ENCODE results near the gene PKIG.
"Not testable (repeated sequence)": the region's sequence is repeated elsewhere in the genome, so short reads cannot be mapped to it uniquely, and the experiment has no call there.

PKIG gene

GRCh38 chr20:44584162-44584561 lies 1.8 kb downstream of the PKIG start:
- Histone ChIP-seq H3K4me1 (peaks cover 0 to 89% (median 57%) of the 10 kb centered on the region in 4 donors), H3K36me3 (no peaks in the 10 kb centered on the region), H3K27ac (peak overlapping the region; percentile 79 to 83), H3K27me3 (no peaks in the 10 kb centered on the region), H3K9me3 (no peaks in the 10 kb centered on the region), H3K4me3 (peak overlapping the region; percentile 44 to 47)
- no peak for DNase-seq
- intact Hi-C loops (cut with DNase I; ENCODE audit: low total_unique reads) = no loop called here
- TF ChIP-seq CTCF (IDR thresholded peaks at IDR 0.05) = no peak

GRCh38 chr20:44585057-44585963 lies 2.9 kb downstream of the PKIG start:
- H3K27me3 ChIP-seq = no peaks in the 10 kb centered on the region
- DNase-seq = no peak
- peak overlapping the region; percentile 79 to 83 for H3K27ac ChIP-seq
- H3K4me3 ChIP-seq = peak overlapping the region; percentile 44 to 47
- intact Hi-C loops (cut with DNase I; ENCODE audit: low total_unique reads) = no loop called here
- no peak for TF ChIP-seq CTCF (IDR thresholded peaks at IDR 0.05)
- H3K36me3 ChIP-seq = peaks cover 0 to 4% (median 3%) of the 10 kb centered on the region in 3 donors
- H3K9me3 ChIP-seq = no peaks in the 10 kb centered on the region
- peaks cover 0 to 89% (median 56%) of the 10 kb centered on the region in 4 donors for H3K4me1 ChIP-seq

GRCh38 chr20:44586289-44586911 lies 4.0 kb downstream of the PKIG start:
- H3K9me3 ChIP-seq = no peaks in the 10 kb centered on the region
- peaks cover 10 to 14% (median 13%) of the 10 kb centered on the region in 3 donors for H3K36me3 ChIP-seq
- H3K27ac ChIP-seq = peak overlapping the region; percentile 79 to 83
- H3K27me3 ChIP-seq = no peaks in the 10 kb centered on the region
- intact Hi-C loops (cut with DNase I; ENCODE audit: low total_unique reads) = no loop called here
- TF ChIP-seq CTCF (IDR thresholded peaks at IDR 0.05) = no peak
- peak overlapping the region in 1 of 2 donors; percentile 20 for H3K4me3 ChIP-seq
- peaks cover 0 to 80% (median 47%) of the 10 kb centered on the region in 4 donors for H3K4me1 ChIP-seq
- no peak for DNase-seq

- intact Hi-C loops (cut with DNase I; ENCODE audit: low total_unique reads) = no loop called here
- Histone ChIP-seq H3K27ac (peak overlapping the region; percentile 79 to 83), H3K4me1 (peaks cover 0 to 72% (median 39%) of the 10 kb centered on the region in 4 donors), H3K4me3 (peak overlapping the region; percentile 14 to 20), H3K36me3 (peaks cover 19 to 23% (median 19%) of the 10 kb centered on the region in 3 donors), H3K27me3 (no peaks in the 10 kb centered on the region), H3K9me3 (no peaks in the 10 kb centered on the region)
- DNase-seq = no peak
- no peak for TF ChIP-seq CTCF (IDR thresholded peaks at IDR 0.05)
Measured at GRCh38 chr20:44587035-44587980, 4.9 kb downstream of the PKIG start.

- peaks cover 0 to 78% (median 39%) of the 10 kb centered on the region in 4 donors for H3K4me1 ChIP-seq
- not testable (repeated sequence) for DNase-seq
Measured at GRCh38 chr20:44588321-44588720, 5.9 kb downstream of the PKIG start.

More at GRCh38 chr20:44588321-44588720, 5.9 kb downstream of the PKIG start:
- Histone ChIP-seq H3K36me3 (peaks cover 19 to 25% (median 22%) of the 10 kb centered on the region in 3 donors), H3K27ac (peak overlapping the region; percentile 79 to 83)
- H3K4me3 ChIP-seq; H3K9me3 ChIP-seq; H3K27me3 ChIP-seq; intact Hi-C loops (cut with DNase I; ENCODE audit: low total_unique reads): not testable (repeated sequence)

Data from tibial artery (tissue), 4 donors.